GM23338 (cell line): Measurements from ENCODE around the gene NFIB. TPM values are rescaled to one million over a fixed set of nuclear protein-coding genes. Genes with fewer than 3 reads are reported as not detected.

Experiments used
- ATAC-seq: fragments of 200-7000 bp; cut with Tn5 transposase; 3 replicates; pipeline ENCODE4 v1.9.1; 2020
- DNase-seq: peaks from one replicate; pipeline ENCODE4 v3.0.0-alpha.2; 2015; ENCODE audit warnings: low spot score
- H2AFZ ChIP-seq: fragments of 200-600 bp; sonication (generic); 2 replicates; pipeline ENCODE4 v1.8.0; 2016; ENCODE audit warnings: antibody characterized with exemption, mild to moderate bottlenecking, moderate library complexity
- H3F3A ChIP-seq: fragments of 200-600 bp; sonication (generic); replicated peaks from 2 replicates; pipeline ENCODE4 v1.8.0; 2017; ENCODE audit warnings: antibody characterized with exemption, mixed run types, low read depth
- H3K27ac ChIP-seq: fragments of 200-600 bp; sonication (generic); 2 replicates; pipeline ENCODE4 v1.6.1; 2016; ENCODE audit warnings: low read depth
- H3K27me3 ChIP-seq: fragments of 200-600 bp; sonication (generic); 2 replicates; pipeline ENCODE4 v1.8.0; 2016; ENCODE audit warnings: mild to moderate bottlenecking, mixed run types, moderate library complexity; ENCODE audit not compliant: insufficient read depth
- H3K36me3 ChIP-seq: fragments of 200-600 bp; sonication (generic); 2 replicates; pipeline ENCODE4 v1.8.0; 2016; ENCODE audit warnings: mild to moderate bottlenecking; ENCODE audit not compliant: insufficient read depth
- H3K4me1 ChIP-seq: fragments of 200-600 bp; sonication (generic); 2 replicates; pipeline ENCODE4 v1.8.0; 2016; ENCODE audit warnings: mild to moderate bottlenecking, moderate library complexity; ENCODE audit not compliant: insufficient read depth
- H3K4me2 ChIP-seq: fragments of 200-600 bp; sonication (generic); 2 replicates; pipeline ENCODE4 v1.7.1; 2017; ENCODE audit warnings: mixed run types
- H3K4me3 ChIP-seq: fragments of 200-600 bp; sonication (generic); 2 replicates; pipeline ENCODE4 v1.6.1; 2016; ENCODE audit warnings: mixed run types
- H3K79me2 ChIP-seq: fragments of 200-600 bp; sonication (generic); replicated peaks from 2 replicates; pipeline ENCODE4 v1.8.0; 2017; ENCODE audit warnings: mild to moderate bottlenecking; ENCODE audit not compliant: insufficient read depth
- H3K9me2 ChIP-seq: fragments of 200-600 bp; sonication (generic); 2 replicates; pipeline ENCODE4 v1.8.0; 2017; ENCODE audit not compliant: insufficient read depth
- H4K20me1 ChIP-seq: fragments of 200-600 bp; sonication (generic); replicated peaks from 2 replicates; pipeline ENCODE4 v1.8.0; 2017; ENCODE audit warnings: mild to moderate bottlenecking; ENCODE audit not compliant: insufficient read depth
- H3K27ac Mint-ChIP-seq: 2 replicates; pipeline ENCODE4 v1.8.0; 2020; ENCODE audit warnings: inconsistent platforms, mild to moderate bottlenecking, moderate library complexity, mixed read lengths
- H3K27me3 Mint-ChIP-seq: 3 replicates; pipeline ENCODE4 v1.8.0; 2022; ENCODE audit warnings: low read depth, mild to moderate bottlenecking, moderate library complexity, mixed read lengths, inconsistent platforms; ENCODE audit not compliant: insufficient read depth, poor library complexity
- H3K36me3 Mint-ChIP-seq: 3 replicates; pipeline ENCODE4 v1.8.0; 2021; ENCODE audit warnings: low read depth, mild to moderate bottlenecking, inconsistent platforms, moderate library complexity, mixed read lengths
- H3K4me1 Mint-ChIP-seq: 3 replicates; pipeline ENCODE4 v1.8.0; 2020; ENCODE audit warnings: mild to moderate bottlenecking, inconsistent platforms, mixed read lengths
- H3K4me3 Mint-ChIP-seq: 3 replicates; pipeline ENCODE4 v1.8.0; 2021; ENCODE audit warnings: moderate library complexity, mild to moderate bottlenecking, inconsistent platforms, mixed read lengths
- H3K9me3 Mint-ChIP-seq: 3 replicates; pipeline ENCODE4 v1.8.0; 2020; ENCODE audit warnings: moderate library complexity, mild to moderate bottlenecking, inconsistent platforms, mixed read lengths
- CREB1 ChIP-seq: fragments of 250-450 bp; sonication (Bioruptor Pico); IDR thresholded peaks from 2 replicates; pipeline ENCODE4 v1.5.0; 2020; ENCODE audit warnings: low read depth, mild to moderate bottlenecking, moderate library complexity
- EZH2 ChIP-seq: fragments of 200-600 bp; sonication (generic); IDR thresholded peaks from one replicate; pipeline ENCODE4 v1.8.0; 2017; ENCODE audit warnings: antibody characterized with exemption, mild to moderate bottlenecking, low read depth; ENCODE audit not compliant: unreplicated experiment
- JUNB ChIP-seq: IDR thresholded peaks from one replicate; pipeline ENCODE4 v1.6.1; 2016; ENCODE audit warnings: antibody characterized with exemption; ENCODE audit not compliant: unreplicated experiment
- NANOG ChIP-seq: IDR thresholded peaks from 2 replicates; pipeline ENCODE4 v1.6.1; 2016; ENCODE audit warnings: antibody characterized with exemption, borderline replicate concordance
- POLR2AphosphoS5 ChIP-seq: IDR thresholded peaks from 2 replicates; pipeline ENCODE4 v1.6.1; 2016; ENCODE audit warnings: antibody characterized with exemption, low read depth
- REST ChIP-seq: IDR thresholded peaks from one replicate; pipeline ENCODE4 v1.6.1; 2018; ENCODE audit warnings: antibody characterized with exemption; ENCODE audit not compliant: unreplicated experiment
- STAT1 ChIP-seq: IDR thresholded peaks from one replicate; pipeline ENCODE4 v1.6.1; 2016; ENCODE audit warnings: antibody characterized with exemption; ENCODE audit not compliant: unreplicated experiment
- ZNF331 ChIP-seq: fragments of 250-450 bp; sonication (Bioruptor Pico); IDR thresholded peaks from 2 replicates; pipeline ENCODE4 v1.5.0; 2020; ENCODE audit warnings: low read depth, mild to moderate bottlenecking, moderate library complexity
- polyA plus RNA-seq: library from polyadenylated mRNA; unstranded; fragments of >200 nt; fragmentation: Nextera tagmentation; extraction: Ambion mirVana; gene quantifications from 2 replicates; pipeline ENCODE4 v1.2.1, GENCODE V29; 2016
- total RNA-seq: library from RNA; depleted of rRNA; stranded (reverse); fragments of >200 nt; shearing (Covaris generic); gene quantifications from 2 replicates; pipeline ENCODE4 v1.2.3, GENCODE V29; 2014
- TF ChIP-seq, protein P1 (sequence below), 2 experiments: fragments of 200-600 bp in 1 of 2; sonication (generic) in 1 of 2; conservative IDR thresholded peaks; 2 replicates each; pipeline versions ENCODE4 v1.5.1 to v1.6.1; 2016 to 2017; ENCODE audit warnings: antibody characterized with exemption in 2 of 2, low read depth in 2 of 2, mild to moderate bottlenecking in 2 of 2, moderate library complexity in 1 of 2
- TF ChIP-seq, protein P2 (sequence below): fragments of 250-450 bp; sonication (Bioruptor Pico); IDR thresholded peaks from 2 replicates; pipeline ENCODE4 v1.5.0; 2020; ENCODE audit warnings: mild to moderate bottlenecking, moderate library complexity

NFIB gene
- total and polyA plus RNA-seq, 2 experiments from 2014 or later, result 3.9 to 4.7 TPM

GRCh38 chr9:14245901-14246525 lies 67.9 kb downstream of the NFIB start (continued):
- TF ChIP-seq, protein P1, sequence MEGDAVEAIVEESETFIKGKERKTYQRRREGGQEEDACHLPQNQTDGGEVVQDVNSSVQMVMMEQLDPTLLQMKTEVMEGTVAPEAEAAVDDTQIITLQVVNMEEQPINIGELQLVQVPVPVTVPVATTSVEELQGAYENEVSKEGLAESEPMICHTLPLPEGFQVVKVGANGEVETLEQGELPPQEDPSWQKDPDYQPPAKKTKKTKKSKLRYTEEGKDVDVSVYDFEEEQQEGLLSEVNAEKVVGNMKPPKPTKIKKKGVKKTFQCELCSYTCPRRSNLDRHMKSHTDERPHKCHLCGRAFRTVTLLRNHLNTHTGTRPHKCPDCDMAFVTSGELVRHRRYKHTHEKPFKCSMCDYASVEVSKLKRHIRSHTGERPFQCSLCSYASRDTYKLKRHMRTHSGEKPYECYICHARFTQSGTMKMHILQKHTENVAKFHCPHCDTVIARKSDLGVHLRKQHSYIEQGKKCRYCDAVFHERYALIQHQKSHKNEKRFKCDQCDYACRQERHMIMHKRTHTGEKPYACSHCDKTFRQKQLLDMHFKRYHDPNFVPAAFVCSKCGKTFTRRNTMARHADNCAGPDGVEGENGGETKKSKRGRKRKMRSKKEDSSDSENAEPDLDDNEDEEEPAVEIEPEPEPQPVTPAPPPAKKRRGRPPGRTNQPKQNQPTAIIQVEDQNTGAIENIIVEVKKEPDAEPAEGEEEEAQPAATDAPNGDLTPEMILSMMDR (conservative IDR thresholded peaks at IDR 0.05; ENCODE audit: low read depth in 2 of 2), result no peak
- TF ChIP-seq NANOG, result no peak
- TF ChIP-seq ZNF331, result no peak
- TF ChIP-seq POLR2AphosphoS5, result no peak
- TF ChIP-seq CREB1 (CRISPR knock-in tag), result no peak
- no peak for TF ChIP-seq EZH2

DNA sequence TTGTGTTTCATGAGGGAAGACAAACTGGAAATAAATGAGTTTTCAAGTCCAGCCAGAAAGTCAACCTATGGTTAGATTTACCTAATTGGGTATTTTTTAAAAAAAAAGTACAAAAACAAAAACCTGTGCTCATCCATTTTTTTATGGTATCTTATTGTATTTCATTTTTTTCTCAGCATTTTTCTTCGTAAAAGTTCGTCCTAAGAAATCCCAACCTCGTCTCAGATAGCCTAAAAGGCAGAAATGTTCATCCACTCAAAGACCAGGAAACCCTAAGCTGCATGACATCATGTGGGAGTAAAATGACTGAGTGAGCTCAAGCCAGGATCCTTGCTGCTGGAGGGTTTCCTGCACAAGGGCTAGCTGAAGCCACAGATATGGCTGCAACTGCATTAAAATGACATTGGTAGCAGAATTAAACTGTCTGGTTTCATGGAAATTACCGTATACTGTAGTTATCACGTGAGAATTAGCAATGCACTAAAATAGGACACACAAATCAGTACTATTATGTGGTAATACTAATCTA lies 70.4 kb downstream of the NFIB start:
- Mint-ChIP-seq H3K36me3 (no peaks in the 10 kb centered on the region), H3K27ac (peak overlapping the region; percentile 35; the same call in 1 of the 2 replicates), H3K4me3 (no peak overlapping the region), H3K27me3 (peaks cover 2% of the 10 kb centered on the region), H3K9me3 (no peaks in the 10 kb centered on the region), H3K4me1 (peaks cover 50% of the 10 kb centered on the region)
- Histone ChIP-seq H3K4me2 (no peak overlapping the region), H4K20me1 (no peaks in the 10 kb centered on the region), H3K4me3 (no peak overlapping the region), H3K4me1 (peaks cover 11% of the 10 kb centered on the region), H3K9me2 (no peaks in the 10 kb centered on the region), H3K27me3 (no peaks in the 10 kb centered on the region), H3F3A (no peaks in the 10 kb centered on the region), H3K27ac (no peak overlapping the region), H3K36me3 (no peaks in the 10 kb centered on the region), H3K79me2 (no peaks in the 10 kb centered on the region), H2AFZ (no peak overlapping the region)
- DNase-seq (no peak), ATAC-seq (no peak)
- TF ChIP-seq NANOG, result no peak
- TF ChIP-seq JUNB, result no peak
- TF ChIP-seq, protein P1 (conservative IDR thresholded peaks at IDR 0.05; ENCODE audit: low read depth in 2 of 2), result no peak
- no peak for TF ChIP-seq STAT1
- TF ChIP-seq EZH2, result no peak
- TF ChIP-seq REST, result no peak
- TF ChIP-seq, protein P2, sequence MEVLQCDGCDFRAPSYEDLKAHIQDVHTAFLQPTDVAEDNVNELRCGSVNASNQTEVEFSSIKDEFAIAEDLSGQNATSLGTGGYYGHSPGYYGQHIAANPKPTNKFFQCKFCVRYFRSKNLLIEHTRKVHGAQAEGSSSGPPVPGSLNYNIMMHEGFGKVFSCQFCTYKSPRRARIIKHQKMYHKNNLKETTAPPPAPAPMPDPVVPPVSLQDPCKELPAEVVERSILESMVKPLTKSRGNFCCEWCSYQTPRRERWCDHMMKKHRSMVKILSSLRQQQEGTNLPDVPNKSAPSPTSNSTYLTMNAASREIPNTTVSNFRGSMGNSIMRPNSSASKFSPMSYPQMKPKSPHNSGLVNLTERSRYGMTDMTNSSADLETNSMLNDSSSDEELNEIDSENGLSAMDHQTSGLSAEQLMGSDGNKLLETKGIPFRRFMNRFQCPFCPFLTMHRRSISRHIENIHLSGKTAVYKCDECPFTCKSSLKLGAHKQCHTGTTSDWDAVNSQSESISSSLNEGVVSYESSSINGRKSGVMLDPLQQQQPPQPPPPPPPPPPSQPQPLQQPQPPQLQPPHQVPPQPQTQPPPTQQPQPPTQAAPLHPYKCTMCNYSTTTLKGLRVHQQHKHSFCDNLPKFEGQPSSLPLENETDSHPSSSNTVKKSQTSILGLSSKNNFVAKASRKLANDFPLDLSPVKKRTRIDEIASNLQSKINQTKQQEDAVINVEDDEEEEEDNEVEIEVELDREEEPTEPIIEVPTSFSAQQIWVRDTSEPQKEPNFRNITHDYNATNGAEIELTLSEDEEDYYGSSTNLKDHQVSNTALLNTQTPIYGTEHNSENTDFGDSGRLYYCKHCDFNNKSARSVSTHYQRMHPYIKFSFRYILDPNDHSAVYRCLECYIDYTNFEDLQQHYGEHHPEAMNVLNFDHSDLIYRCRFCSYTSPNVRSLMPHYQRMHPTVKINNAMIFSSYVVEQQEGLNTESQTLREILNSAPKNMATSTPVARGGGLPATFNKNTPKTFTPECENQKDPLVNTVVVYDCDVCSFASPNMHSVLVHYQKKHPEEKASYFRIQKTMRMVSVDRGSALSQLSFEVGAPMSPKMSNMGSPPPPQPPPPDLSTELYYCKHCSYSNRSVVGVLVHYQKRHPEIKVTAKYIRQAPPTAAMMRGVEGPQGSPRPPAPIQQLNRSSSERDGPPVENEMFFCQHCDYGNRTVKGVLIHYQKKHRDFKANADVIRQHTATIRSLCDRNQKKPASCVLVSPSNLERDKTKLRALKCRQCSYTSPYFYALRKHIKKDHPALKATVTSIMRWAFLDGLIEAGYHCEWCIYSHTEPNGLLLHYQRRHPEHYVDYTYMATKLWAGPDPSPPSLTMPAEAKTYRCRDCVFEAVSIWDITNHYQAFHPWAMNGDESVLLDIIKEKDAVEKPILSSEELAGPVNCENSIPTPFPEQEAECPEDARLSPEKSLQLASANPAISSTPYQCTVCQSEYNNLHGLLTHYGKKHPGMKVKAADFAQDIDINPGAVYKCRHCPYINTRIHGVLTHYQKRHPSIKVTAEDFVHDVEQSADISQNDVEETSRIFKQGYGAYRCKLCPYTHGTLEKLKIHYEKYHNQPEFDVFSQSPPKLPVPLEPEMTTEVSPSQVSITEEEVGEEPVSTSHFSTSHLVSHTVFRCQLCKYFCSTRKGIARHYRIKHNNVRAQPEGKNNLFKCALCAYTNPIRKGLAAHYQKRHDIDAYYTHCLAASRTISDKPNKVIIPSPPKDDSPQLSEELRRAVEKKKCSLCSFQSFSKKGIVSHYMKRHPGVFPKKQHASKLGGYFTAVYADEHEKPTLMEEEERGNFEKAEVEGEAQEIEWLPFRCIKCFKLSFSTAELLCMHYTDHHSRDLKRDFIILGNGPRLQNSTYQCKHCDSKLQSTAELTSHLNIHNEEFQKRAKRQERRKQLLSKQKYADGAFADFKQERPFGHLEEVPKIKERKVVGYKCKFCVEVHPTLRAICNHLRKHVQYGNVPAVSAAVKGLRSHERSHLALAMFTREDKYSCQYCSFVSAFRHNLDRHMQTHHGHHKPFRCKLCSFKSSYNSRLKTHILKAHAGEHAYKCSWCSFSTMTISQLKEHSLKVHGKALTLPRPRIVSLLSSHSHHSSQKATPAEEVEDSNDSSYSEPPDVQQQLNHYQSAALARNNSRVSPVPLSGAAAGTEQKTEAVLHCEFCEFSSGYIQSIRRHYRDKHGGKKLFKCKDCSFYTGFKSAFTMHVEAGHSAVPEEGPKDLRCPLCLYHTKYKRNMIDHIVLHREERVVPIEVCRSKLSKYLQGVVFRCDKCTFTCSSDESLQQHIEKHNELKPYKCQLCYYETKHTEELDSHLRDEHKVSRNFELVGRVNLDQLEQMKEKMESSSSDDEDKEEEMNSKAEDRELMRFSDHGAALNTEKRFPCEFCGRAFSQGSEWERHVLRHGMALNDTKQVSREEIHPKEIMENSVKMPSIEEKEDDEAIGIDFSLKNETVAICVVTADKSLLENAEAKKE, result no peak
- TF ChIP-seq ZNF331, result no peak
